ENCODE results near the gene NSF. TPM values are rescaled to one million over a fixed set of nuclear protein-coding genes. Genes with fewer than 3 reads are reported as not detected.
"Not testable (repeated sequence)": the region's sequence is repeated elsewhere in the genome, so short reads cannot be mapped to it uniquely, and the experiment has no call there.

Gene NSF
- total and polyA plus RNA-seq, 4 experiments from 2014 or later = 14.6 to 67.3 (median 43.9) TPM

GRCh38 chr17:46579083-46580075 lies 11.1 kb upstream of the NSF start, which contains the start of gene ARL17A:
ARL17A (minus strand) TSS chr17:46579691; CDS start chr17:46576322, 3,369 bp downstream.
- intact Hi-C loops (cut with micrococcal nuclease); H3K27me3 ChIP-seq (ENCODE audit: insufficient read depth, low read length); CTCF ChIA-PET (ENCODE audit: partially characterized antibody); H3K36me3 ChIP-seq (ENCODE audit: insufficient read depth, low read length); H3K36me3 Mint-ChIP-seq; H3K27ac Mint-ChIP-seq; H3K9me3 Mint-ChIP-seq; H3K27ac ChIP-seq (ENCODE audit: low read depth, low read length); H3K9me3 ChIP-seq (ENCODE audit: control insufficient read depth in 1 of 2, low read length in 2 of 2); H3K27me3 Mint-ChIP-seq; H3K4me3 ChIP-seq (ENCODE audit: low read length in 2 of 2); H3K4me1 ChIP-seq (ENCODE audit: insufficient read depth, low read length); H3K4me1 Mint-ChIP-seq; POLR2A ChIA-PET (ENCODE audit: partially characterized antibody): not testable (repeated sequence)
- H3K4me3 Mint-ChIP-seq = peak within 1 kb of the TSS in 6 of 8 donors; percentile 27 to 67 (median 52)
- peak; percentile 81 to 96 (median 89) for DNase-seq

- H3K9me3 ChIP-seq (ENCODE audit: control insufficient read depth in 1 of 2, low read length in 2 of 2); H3K27me3 ChIP-seq (ENCODE audit: insufficient read depth, low read length); H3K36me3 Mint-ChIP-seq; H3K9me3 Mint-ChIP-seq; POLR2A ChIA-PET (ENCODE audit: partially characterized antibody); H3K36me3 ChIP-seq (ENCODE audit: insufficient read depth, low read length); H3K27ac Mint-ChIP-seq; H3K27me3 Mint-ChIP-seq; CTCF ChIA-PET (ENCODE audit: partially characterized antibody); H3K27ac ChIP-seq (ENCODE audit: low read depth, low read length); H3K4me1 ChIP-seq (ENCODE audit: insufficient read depth, low read length); intact Hi-C loops (cut with micrococcal nuclease); H3K4me3 ChIP-seq (ENCODE audit: low read length in 2 of 2); H3K4me1 Mint-ChIP-seq: not testable (repeated sequence)
- H3K4me3 Mint-ChIP-seq = peak overlapping the region in 5 of 8 donors; percentile 27 to 67 (median 51)
- DNase-seq = peak in 2 of 5 donors; percentile 14 to 23
Measured at GRCh38 chr17:46580082-46580481, 10.4 kb upstream of the NSF start.

DNA sequence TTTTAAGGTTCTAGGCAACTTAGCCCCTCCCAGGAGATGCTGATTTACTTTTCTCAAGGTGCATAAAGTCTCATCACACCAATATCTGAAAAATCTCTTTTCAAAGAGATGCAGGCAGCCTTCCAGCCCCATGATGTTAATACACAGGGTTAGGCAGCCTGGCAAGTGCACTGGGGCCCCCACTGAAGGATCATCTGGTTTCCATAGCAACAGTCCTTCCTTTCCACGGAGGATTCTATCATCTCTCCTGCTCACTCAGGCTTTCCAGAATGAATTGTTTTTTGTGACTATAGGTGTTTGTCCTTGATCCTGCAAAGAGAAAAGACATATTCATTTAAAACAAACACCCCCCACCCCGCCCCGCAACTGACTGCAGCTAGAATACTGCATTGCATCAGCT lies 5.0 kb upstream of the NSF start:
- H3K4me1 ChIP-seq (ENCODE audit: insufficient read depth, low read length); H3K9me3 ChIP-seq (ENCODE audit: control insufficient read depth in 1 of 2, low read length in 2 of 2); H3K27ac Mint-ChIP-seq; H3K4me1 Mint-ChIP-seq; CTCF ChIA-PET (ENCODE audit: partially characterized antibody); H3K4me3 Mint-ChIP-seq; H3K27ac ChIP-seq (ENCODE audit: low read depth, low read length); intact Hi-C loops (cut with micrococcal nuclease); H3K36me3 ChIP-seq (ENCODE audit: insufficient read depth, low read length); H3K4me3 ChIP-seq (ENCODE audit: low read length in 2 of 2); H3K27me3 Mint-ChIP-seq; POLR2A ChIA-PET (ENCODE audit: partially characterized antibody); H3K36me3 Mint-ChIP-seq; H3K27me3 ChIP-seq (ENCODE audit: insufficient read depth, low read length); DNase-seq; H3K9me3 Mint-ChIP-seq: not testable (repeated sequence)

DNA sequence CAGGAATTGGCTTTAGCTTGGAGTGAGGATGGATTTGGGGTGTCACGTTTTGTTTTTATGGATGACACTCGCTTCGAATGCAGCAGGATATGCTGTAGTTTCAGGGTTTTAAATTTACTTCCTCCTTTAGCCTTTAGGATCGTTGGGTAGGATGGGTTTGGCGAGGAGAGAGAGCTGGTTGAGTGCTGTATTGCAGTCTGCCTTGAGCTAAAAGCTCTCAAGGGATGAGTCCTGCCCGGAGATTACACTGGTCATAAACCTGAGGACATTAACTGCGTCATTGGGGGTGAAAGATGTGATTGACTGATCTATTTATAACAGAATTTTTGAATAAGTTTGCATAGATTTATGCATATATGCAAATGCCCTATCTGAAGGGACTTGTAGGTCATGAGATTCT lies 863 bp downstream of the NSF start:
- H3K4me3 ChIP-seq (ENCODE audit: low read length in 2 of 2); H3K27me3 ChIP-seq (ENCODE audit: insufficient read depth, low read length); H3K9me3 Mint-ChIP-seq; H3K27ac Mint-ChIP-seq; H3K4me3 Mint-ChIP-seq; H3K4me1 ChIP-seq (ENCODE audit: insufficient read depth, low read length); DNase-seq; POLR2A ChIA-PET (ENCODE audit: partially characterized antibody); H3K27me3 Mint-ChIP-seq; CTCF ChIA-PET (ENCODE audit: partially characterized antibody); H3K9me3 ChIP-seq (ENCODE audit: control insufficient read depth in 1 of 2, low read length in 2 of 2); H3K27ac ChIP-seq (ENCODE audit: low read depth, low read length); intact Hi-C loops (cut with micrococcal nuclease); H3K36me3 Mint-ChIP-seq; H3K36me3 ChIP-seq (ENCODE audit: insufficient read depth, low read length); H3K4me1 Mint-ChIP-seq: not testable (repeated sequence)

DNA sequence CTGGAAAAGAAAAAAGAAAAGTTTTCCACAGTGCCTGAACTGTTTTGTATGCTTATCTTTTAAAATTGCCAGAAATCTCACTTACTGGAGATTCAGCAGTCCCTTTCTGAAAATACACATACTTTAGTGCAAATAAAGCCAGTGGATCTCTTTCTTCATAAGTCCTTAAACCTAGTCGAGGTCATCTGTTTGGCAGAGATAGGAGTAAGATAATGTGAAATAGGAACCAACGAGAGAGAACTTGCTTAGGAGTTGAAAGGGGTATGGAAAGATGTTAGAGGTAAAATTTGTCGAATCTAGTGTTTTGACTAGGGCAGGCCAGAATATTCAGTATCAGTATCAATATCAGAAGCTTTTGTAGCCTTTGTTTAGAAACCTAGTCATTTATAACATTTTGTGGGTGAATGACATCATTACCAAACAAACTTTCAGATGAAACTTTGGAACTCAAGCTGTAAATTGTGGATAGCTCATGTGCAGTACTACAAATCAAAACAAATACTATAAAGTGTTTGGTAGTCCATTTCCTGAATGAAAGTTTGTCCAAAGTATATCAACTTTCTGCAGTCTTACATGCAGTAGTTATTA lies 8.0 kb downstream of the NSF start:
- H3K36me3 Mint-ChIP-seq; H3K27me3 Mint-ChIP-seq; H3K4me3 ChIP-seq (ENCODE audit: low read length in 2 of 2); H3K9me3 ChIP-seq (ENCODE audit: control insufficient read depth in 1 of 2, low read length in 2 of 2); CTCF ChIA-PET (ENCODE audit: partially characterized antibody); H3K27me3 ChIP-seq (ENCODE audit: insufficient read depth, low read length); H3K9me3 Mint-ChIP-seq; intact Hi-C loops (cut with micrococcal nuclease); H3K4me1 ChIP-seq (ENCODE audit: insufficient read depth, low read length); H3K27ac ChIP-seq (ENCODE audit: low read depth, low read length); H3K27ac Mint-ChIP-seq; DNase-seq; POLR2A ChIA-PET (ENCODE audit: partially characterized antibody); H3K4me1 Mint-ChIP-seq; H3K36me3 ChIP-seq (ENCODE audit: insufficient read depth, low read length); H3K4me3 Mint-ChIP-seq: not testable (repeated sequence)

DNA sequence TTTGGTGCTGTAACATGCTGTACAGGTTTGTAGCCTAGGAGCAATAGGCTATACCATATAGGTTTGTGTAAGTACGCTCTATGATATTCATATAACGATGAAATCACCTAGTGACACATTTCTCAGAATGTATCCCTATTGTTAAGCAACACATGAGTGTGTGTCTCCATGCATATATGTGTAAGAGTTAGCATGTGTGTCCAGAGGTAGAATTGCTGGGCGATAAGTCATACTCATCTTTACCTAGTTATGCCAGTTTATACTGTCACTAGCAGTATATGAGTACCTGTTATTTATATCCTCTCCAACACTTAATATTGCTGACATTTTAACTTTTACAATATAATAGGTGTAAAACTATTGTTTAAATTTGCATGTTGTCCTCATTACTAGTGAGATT lies 10.3 kb downstream of the NSF start:
- H3K9me3 ChIP-seq (ENCODE audit: control insufficient read depth in 1 of 2, low read length in 2 of 2); H3K4me3 ChIP-seq (ENCODE audit: low read length in 2 of 2); POLR2A ChIA-PET (ENCODE audit: partially characterized antibody); H3K4me1 Mint-ChIP-seq; H3K4me1 ChIP-seq (ENCODE audit: insufficient read depth, low read length); H3K27ac ChIP-seq (ENCODE audit: low read depth, low read length); H3K27ac Mint-ChIP-seq; CTCF ChIA-PET (ENCODE audit: partially characterized antibody); DNase-seq; H3K27me3 ChIP-seq (ENCODE audit: insufficient read depth, low read length); H3K27me3 Mint-ChIP-seq; intact Hi-C loops (cut with micrococcal nuclease); H3K4me3 Mint-ChIP-seq; H3K36me3 Mint-ChIP-seq; H3K9me3 Mint-ChIP-seq; H3K36me3 ChIP-seq (ENCODE audit: insufficient read depth, low read length): not testable (repeated sequence)

DNA sequence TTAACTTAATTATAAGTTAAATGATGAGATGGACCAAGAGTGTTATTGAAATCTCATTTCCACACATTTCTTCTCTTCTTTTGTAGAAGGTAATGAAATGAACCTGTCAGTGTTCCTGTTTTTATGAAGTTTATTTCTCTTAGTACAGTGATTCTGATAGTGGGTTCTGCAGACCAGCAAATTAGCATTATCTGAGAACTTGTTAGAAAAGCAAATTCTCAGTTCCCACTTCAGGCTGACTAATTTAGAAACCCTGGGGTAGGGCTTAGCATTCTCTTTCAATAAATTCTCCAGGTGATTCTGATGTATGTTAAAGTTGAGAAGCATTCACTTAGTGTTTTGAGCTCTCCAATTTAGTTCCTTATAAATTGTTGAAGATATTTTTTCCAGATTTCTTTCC lies 12.7 kb downstream of the NSF start:
- H3K36me3 ChIP-seq (ENCODE audit: insufficient read depth, low read length); CTCF ChIA-PET (ENCODE audit: partially characterized antibody); H3K4me1 ChIP-seq (ENCODE audit: insufficient read depth, low read length); DNase-seq; H3K4me1 Mint-ChIP-seq; H3K27me3 ChIP-seq (ENCODE audit: insufficient read depth, low read length); H3K4me3 ChIP-seq (ENCODE audit: low read length in 2 of 2); H3K4me3 Mint-ChIP-seq; H3K9me3 Mint-ChIP-seq; H3K36me3 Mint-ChIP-seq; H3K9me3 ChIP-seq (ENCODE audit: control insufficient read depth in 1 of 2, low read length in 2 of 2); POLR2A ChIA-PET (ENCODE audit: partially characterized antibody); intact Hi-C loops (cut with micrococcal nuclease); H3K27me3 Mint-ChIP-seq; H3K27ac ChIP-seq (ENCODE audit: low read depth, low read length); H3K27ac Mint-ChIP-seq: not testable (repeated sequence)

Data from CD4-positive, alpha-beta memory T cell (primary cell).